IMR-90 (cell line): Measurements from ENCODE around the gene SPATA21. TPM values are rescaled to one million over a fixed set of nuclear protein-coding genes. Genes with fewer than 3 reads are reported as not detected.
A peak's percentile ranks its signal among the peaks of the same experiment; 100 is the strongest.

Experiments
- ATAC-seq: fragments of 200-7000 bp; cut with Tn5 transposase; 2 replicates; pipeline ENCODE4 v1.9.1; 2020; ENCODE audit warnings: low read depth, mild to moderate bottlenecking, moderate library complexity
- BruUV-seq: library from RNA; stranded (reverse); fragments of 400-500 nt; replicated peaks from 2 replicates; lab custom pipeline; 2021; lab: Mats Ljungman, UMichigan
- CTCF ChIA-PET: fragments of 300-600 bp; formaldehyde crosslinking; extraction: SDS; loops from one replicate; lab custom pipeline; 2021; ENCODE audit warnings: antibody characterized with exemption; lab: Yijun Ruan, JAX
- POLR2A ChIA-PET: fragments of 300-600 bp; sonication (Branson Sonifier 250); formaldehyde crosslinking; loops from one replicate; lab custom pipeline; 2022; ENCODE audit warnings: antibody characterized with exemption; ENCODE audit not compliant: unreplicated experiment; lab: Charles Lee
- DNase-seq: peaks from one replicate; pipeline ENCODE4 v3.0.0; 2013
- H2AFZ ChIP-seq: replicated peaks from 2 replicates; pipeline ENCODE3; 2013; ENCODE audit warnings: low read length, mild to moderate bottlenecking; ENCODE audit not compliant: poor library complexity
- H2AK5ac ChIP-seq: 2 replicates; pipeline ENCODE4 v1.6.1; 2013; ENCODE audit warnings: low read depth, low read length, inconsistent platforms
- H2AK9ac ChIP-seq: replicated peaks from 2 replicates; pipeline ENCODE3; 2013; ENCODE audit warnings: mild to moderate bottlenecking, low read depth, low read length, moderate library complexity; ENCODE audit not compliant: poor library complexity
- H2BK120ac ChIP-seq: 2 replicates; pipeline ENCODE4 v1.6.1; 2013; ENCODE audit warnings: low read depth, low read length, inconsistent platforms
- H2BK15ac ChIP-seq: 3 replicates; pipeline ENCODE4 v1.6.1; 2013; ENCODE audit warnings: low read depth, low read length, inconsistent platforms
- H2BK20ac ChIP-seq: 2 replicates; pipeline ENCODE4 v1.6.1; 2013; ENCODE audit warnings: low read depth, mild to moderate bottlenecking, inconsistent platforms, low read length, moderate library complexity
- H2BK5ac ChIP-seq: 2 replicates; pipeline ENCODE4 v1.6.1; 2013; ENCODE audit warnings: mild to moderate bottlenecking, low read depth, low read length, inconsistent platforms; ENCODE audit not compliant: poor library complexity, severe bottlenecking
- H3K14ac ChIP-seq: replicated peaks from 2 replicates; pipeline ENCODE4 v1.6.1; 2013; ENCODE audit warnings: low read depth, low read length, inconsistent platforms
- H3K18ac ChIP-seq: 2 replicates; pipeline ENCODE4 v1.6.1; 2013; ENCODE audit warnings: low read depth, low read length, control low read depth
- H3K23ac ChIP-seq: 2 replicates; pipeline ENCODE4 v1.6.1; 2013; ENCODE audit warnings: low read depth, low read length, inconsistent platforms
- H3K27ac ChIP-seq: 2 replicates; pipeline ENCODE4 v1.5.1; 2013; ENCODE audit warnings: mild to moderate bottlenecking, control low read depth, low read length; ENCODE audit not compliant: insufficient read depth
- H3K27me3 ChIP-seq: 2 replicates; pipeline ENCODE4 v1.6.1; 2013; ENCODE audit warnings: low read length; ENCODE audit not compliant: control insufficient read depth, insufficient read depth
- H3K36me3 ChIP-seq: 2 replicates; pipeline ENCODE4 v1.6.1; 2013; ENCODE audit warnings: low read length, mixed read lengths; ENCODE audit not compliant: control insufficient read depth, insufficient read depth
- H3K4ac ChIP-seq: 2 replicates; pipeline ENCODE4 v1.6.1; 2013; ENCODE audit warnings: low read depth, low read length, inconsistent platforms
- H3K4me1 ChIP-seq: 2 replicates; pipeline ENCODE4 v1.6.1; 2013; ENCODE audit warnings: low read length, mixed read lengths; ENCODE audit not compliant: control insufficient read depth, insufficient read depth
- H3K4me2 ChIP-seq: 2 replicates; pipeline ENCODE4 v1.6.1; 2013; ENCODE audit warnings: low read depth, mild to moderate bottlenecking, control low read depth, low read length, moderate library complexity
- H3K4me3 ChIP-seq: 2 replicates; pipeline ENCODE4 v1.5.1; 2013; ENCODE audit warnings: low read depth, mild to moderate bottlenecking, control low read depth, low read length, moderate library complexity; ENCODE audit not compliant: insufficient read depth
- H3K56ac ChIP-seq: 2 replicates; pipeline ENCODE4 v1.6.1; 2013; ENCODE audit warnings: low read length, inconsistent platforms; ENCODE audit not compliant: insufficient read depth; ENCODE audit errors: extremely low read depth
- H3K79me1 ChIP-seq, 2 experiments: 2 replicates each; pipeline ENCODE4 v1.6.1; 2013; ENCODE audit warnings: low read length in 2 of 2, inconsistent platforms in 1 of 2, low read depth in 1 of 2
- H3K9ac ChIP-seq: 2 replicates; pipeline ENCODE4 v1.6.1; 2013; ENCODE audit warnings: low read depth, low read length, control low read depth
- H3K9me1 ChIP-seq: 2 replicates; pipeline ENCODE4 v1.6.1; 2013; ENCODE audit warnings: low read length, inconsistent platforms; ENCODE audit not compliant: insufficient read depth
- H3K9me3 ChIP-seq: 2 replicates; pipeline ENCODE4 v1.6.1; 2013; ENCODE audit warnings: low read length; ENCODE audit not compliant: control insufficient read depth, insufficient read depth
- H4K20me1 ChIP-seq: 2 replicates; pipeline ENCODE4 v1.6.1; 2013; ENCODE audit warnings: low read length, inconsistent platforms; ENCODE audit not compliant: insufficient read depth
- H4K5ac ChIP-seq: 2 replicates; pipeline ENCODE4 v1.6.1; 2013; ENCODE audit warnings: mild to moderate bottlenecking, low read depth, low read length, control low read depth
- H4K8ac ChIP-seq, 2 experiments: 2 replicates each; pipeline ENCODE4 v1.6.1; 2013; ENCODE audit warnings: low read depth in 2 of 2, low read length in 2 of 2, control low read depth in 1 of 2, inconsistent platforms in 1 of 2
- H4K91ac ChIP-seq: 2 replicates; pipeline ENCODE4 v1.6.1; 2013; ENCODE audit warnings: low read depth, low read length, inconsistent platforms; ENCODE audit not compliant: insufficient read depth
- BHLHE40 ChIP-seq: fragments of 150-350 bp; IDR thresholded peaks from 2 replicates; pipeline ENCODE4 v1.6.1; 2016; ENCODE audit warnings: mild to moderate bottlenecking, low read depth, low read length
- CEBPB ChIP-seq: IDR thresholded peaks from 2 replicates; pipeline ENCODE4 v1.6.1; 2012; ENCODE audit warnings: low read depth, low read length, improper control_type of control experiment
- ELK1 ChIP-seq: fragments of 150-350 bp; IDR thresholded peaks from 2 replicates; pipeline ENCODE4 v1.6.1; 2016; ENCODE audit warnings: low read depth, mild to moderate bottlenecking, low read length, moderate library complexity, borderline replicate concordance
- MXI1 ChIP-seq: IDR thresholded peaks from 2 replicates; pipeline ENCODE4 v1.6.1; 2012; ENCODE audit warnings: low read depth, mild to moderate bottlenecking, low read length, moderate library complexity, borderline replicate concordance
- NFE2L2 ChIP-seq: fragments of 150-350 bp; IDR thresholded peaks from 2 replicates; pipeline ENCODE4 v1.6.1; 2016; ENCODE audit warnings: low read depth, mild to moderate bottlenecking, low read length
- POLR2A ChIP-seq: IDR thresholded peaks from 2 replicates; pipeline ENCODE4 v1.6.1; 2012; ENCODE audit warnings: mild to moderate bottlenecking, low read depth, low read length
- RCOR1 ChIP-seq: IDR thresholded peaks from 2 replicates; pipeline ENCODE4 v1.6.1; 2012; ENCODE audit warnings: mild to moderate bottlenecking, low read length, improper control_type of control experiment; ENCODE audit not compliant: insufficient replicate concordance
- RFX5 ChIP-seq: IDR thresholded peaks from 2 replicates; pipeline ENCODE4 v1.8.0; 2012; ENCODE audit warnings: low read depth, mild to moderate bottlenecking, low read length, moderate library complexity
- USF2 ChIP-seq: fragments of 150-350 bp; IDR thresholded peaks from 2 replicates; pipeline ENCODE4 v1.6.1; 2017; ENCODE audit warnings: mild to moderate bottlenecking, antibody characterized with exemption, low read length, low read depth
- WGBS, 2 experiments: methylation state at CpG; one replicate each; pipeline versions ENCODE4 v1.1.5 to v1.1.7; 2013; ENCODE audit warnings: missing lambda C conversion rate in 2 of 2; ENCODE audit not compliant: insufficient read length in 1 of 2; ENCODE audit errors: extremely low coverage in 2 of 2; 5-methylcytosine and 5-hydroxymethylcytosine counted together
- dilution Hi-C: fragments of 300-500 bp; cut with HindIII; formaldehyde crosslinking; loops from one replicate; pipeline ENCODE4 v1.14.3; 2018; ENCODE audit warnings: low sequenced_read_pairs; ENCODE audit not compliant: unreplicated experiment
- in situ Hi-C: fragments of 300-500 bp; cut with MboI; formaldehyde crosslinking; loops from 3 replicates; pipeline ENCODE4 v1.14.3; 2019; ENCODE audit warnings: low sequenced_read_pairs, inconsistent platforms, mixed read lengths
- intact Hi-C: fragments of 100-400 bp; cut with micrococcal nuclease; formaldehyde crosslinking; loops from 2 replicates; pipeline ENCODE4 v1.10.0; 2022
- polyA plus RNA-seq, 3 experiments: library from polyadenylated mRNA; depleted of rRNA; stranded (reverse); fragments of >200 nt; gene quantifications; 2 replicates each; pipeline ENCODE4 v1.2.3, GENCODE V29; 2012; ENCODE audit warnings: low replicate concordance in 1 of 3
- total RNA-seq: library from RNA; depleted of rRNA; stranded (reverse); fragments of >200 nt; gene quantifications from 2 replicates; pipeline ENCODE4 v1.2.3, GENCODE V29; 2012

The SPATA21 gene
- total and polyA plus RNA-seq, 2 of the 4 experiments (the other 2 are of a cell fraction) = not detected

- TF ChIP-seq CEBPB = no peak
Observed at GRCh38 chr1:16351456-16351993, 85.7 kb downstream of the SPATA21 start (continued).

GRCh38 chr1:16349847-16350406 lies 87.3 kb downstream of the SPATA21 start:
- dilution Hi-C loops = no loop called here

More at GRCh38 chr1:16349847-16350406, 87.3 kb downstream of the SPATA21 start:
- H4K5ac ChIP-seq = no peak overlapping the region
- H3K4me1 ChIP-seq = peaks cover 9% of the 10 kb centered on the region
- no peak overlapping the region for H2AK5ac ChIP-seq
- no peak overlapping the region for H3K56ac ChIP-seq
- H3K36me3 ChIP-seq = no peaks in the 10 kb centered on the region
- peaks cover 0 to 43% of the 10 kb centered on the region in 2 experiments; a peak in 3 of 4 replicates for H3K79me1 ChIP-seq
- no peak overlapping the region for H3K14ac ChIP-seq
- POLR2A ChIA-PET = no interaction called here
- H3K27me3 ChIP-seq = no peaks in the 10 kb centered on the region
- CTCF ChIA-PET = interaction anchor here (0.6 kb wide), 1 partner anchor 120 kb away, joined by 3 read pairs; no protein-coding TSS in a partner anchor
- H3K4me2 ChIP-seq = peak overlapping the region; percentile 66
- H4K20me1 ChIP-seq = peaks cover 60% of the 10 kb centered on the region
- no peak overlapping the region for H4K8ac ChIP-seq
- in situ Hi-C loops = no loop called here
- no peak overlapping the region for H3K18ac ChIP-seq
- peaks cover 14% of the 10 kb centered on the region for H3K9me1 ChIP-seq
- no peak overlapping the region for H2BK20ac ChIP-seq
- H3K27ac ChIP-seq = no peak overlapping the region
- peak overlapping the region; percentile 15 for H2BK5ac ChIP-seq
- 100% methylated on average over 1 of the region's 2 CpGs; no CpG with 5 or more reads in 1 of the 2 experiments for WGBS, 2 experiments
- no peak overlapping the region for H3K4me3 ChIP-seq
- intact Hi-C loops = loop anchor here (10.0 kb wide), 1 partner anchor 85 kb away; no protein-coding TSS in a partner anchor
- H2AFZ ChIP-seq = no peak overlapping the region
- no peak overlapping the region for H3K4ac ChIP-seq
- H2BK120ac ChIP-seq = no peak overlapping the region
- BruUV-seq = no TSS peak
- ATAC-seq (no peak), DNase-seq (no peak)
- no peak overlapping the region for H3K9ac ChIP-seq
- no peaks in the 10 kb centered on the region for H3K9me3 ChIP-seq
- H2AK9ac ChIP-seq = no peak overlapping the region
- H4K91ac ChIP-seq = no peak overlapping the region
- peak overlapping the region; percentile 22; the same call in 1 of the 2 replicates for H3K23ac ChIP-seq
- H2BK15ac ChIP-seq = no peak overlapping the region
- TF ChIP-seq RCOR1 (no peak), BHLHE40 (no peak), POLR2A (no peak), USF2 (no peak), NFE2L2 (no peak), CEBPB (peak; percentile 59), ELK1 (no peak), RFX5 (no peak), MXI1 (no peak)
